PFSK-1 (cell line): ENCODE measurements around the gene COLEC12.

Experiments used
- FOXP2 ChIP-seq: optimal IDR thresholded peaks from 2 replicates; pipeline ENCODE3; 2011; ENCODE audit warnings: borderline replicate concordance, control low read depth, inconsistent platforms; ENCODE audit not compliant: insufficient read depth; ENCODE audit errors: extremely low read length, extremely low read depth
- POLR2AphosphoS5 ChIP-seq: IDR thresholded peaks from 2 replicates; pipeline ENCODE4 v1.6.1; 2012; ENCODE audit warnings: low read depth, mild to moderate bottlenecking, control low read depth, low read length, moderate library complexity
- SIN3A ChIP-seq: IDR thresholded peaks from 2 replicates; pipeline ENCODE4 v1.6.1; 2012; ENCODE audit warnings: mild to moderate bottlenecking, low read length, moderate library complexity, borderline replicate concordance; ENCODE audit not compliant: insufficient read depth
- TAF1 ChIP-seq: IDR thresholded peaks from 2 replicates; pipeline ENCODE4 v1.6.1; 2012; ENCODE audit warnings: low read length, control low read depth, borderline replicate concordance; ENCODE audit not compliant: insufficient read depth
- TF ChIP-seq, protein P1 (sequence below), 2 experiments: IDR thresholded peaks; 2 replicates each; pipeline versions ENCODE4 v1.6.1 to v1.8.0; 2011 to 2012; ENCODE audit warnings: low read depth in 2 of 2, low read length in 2 of 2, control low read depth in 1 of 2, inconsistent platforms in 1 of 2, mild to moderate bottlenecking in 1 of 2, moderate library complexity in 1 of 2; ENCODE audit not compliant: insufficient read depth in 1 of 2

The COLEC12 gene

DNA sequence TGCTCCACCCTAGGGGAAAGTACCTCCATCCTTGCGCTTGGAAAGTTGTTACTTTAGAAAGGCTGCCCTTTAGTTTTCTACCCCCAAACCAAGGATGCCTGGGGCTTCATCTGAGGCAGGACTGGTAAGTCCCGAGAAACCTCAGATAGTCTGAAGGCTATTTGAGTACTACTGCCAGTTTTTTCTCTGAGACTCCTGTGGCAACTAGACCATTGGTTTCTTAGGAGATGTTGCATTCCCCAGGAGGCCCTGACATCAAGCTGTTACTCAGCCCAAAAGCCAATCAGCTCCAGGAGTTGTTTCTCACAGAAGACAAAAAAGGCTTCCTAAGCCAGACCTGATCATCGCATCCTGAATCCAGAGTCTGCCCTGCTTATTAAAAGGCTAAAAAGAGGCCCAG lies 67.2 kb downstream of the COLEC12 start:
- TF ChIP-seq POLR2AphosphoS5 = no peak
- TF ChIP-seq FOXP2 = no peak
- no peak for TF ChIP-seq SIN3A
- TF ChIP-seq, protein P1, sequence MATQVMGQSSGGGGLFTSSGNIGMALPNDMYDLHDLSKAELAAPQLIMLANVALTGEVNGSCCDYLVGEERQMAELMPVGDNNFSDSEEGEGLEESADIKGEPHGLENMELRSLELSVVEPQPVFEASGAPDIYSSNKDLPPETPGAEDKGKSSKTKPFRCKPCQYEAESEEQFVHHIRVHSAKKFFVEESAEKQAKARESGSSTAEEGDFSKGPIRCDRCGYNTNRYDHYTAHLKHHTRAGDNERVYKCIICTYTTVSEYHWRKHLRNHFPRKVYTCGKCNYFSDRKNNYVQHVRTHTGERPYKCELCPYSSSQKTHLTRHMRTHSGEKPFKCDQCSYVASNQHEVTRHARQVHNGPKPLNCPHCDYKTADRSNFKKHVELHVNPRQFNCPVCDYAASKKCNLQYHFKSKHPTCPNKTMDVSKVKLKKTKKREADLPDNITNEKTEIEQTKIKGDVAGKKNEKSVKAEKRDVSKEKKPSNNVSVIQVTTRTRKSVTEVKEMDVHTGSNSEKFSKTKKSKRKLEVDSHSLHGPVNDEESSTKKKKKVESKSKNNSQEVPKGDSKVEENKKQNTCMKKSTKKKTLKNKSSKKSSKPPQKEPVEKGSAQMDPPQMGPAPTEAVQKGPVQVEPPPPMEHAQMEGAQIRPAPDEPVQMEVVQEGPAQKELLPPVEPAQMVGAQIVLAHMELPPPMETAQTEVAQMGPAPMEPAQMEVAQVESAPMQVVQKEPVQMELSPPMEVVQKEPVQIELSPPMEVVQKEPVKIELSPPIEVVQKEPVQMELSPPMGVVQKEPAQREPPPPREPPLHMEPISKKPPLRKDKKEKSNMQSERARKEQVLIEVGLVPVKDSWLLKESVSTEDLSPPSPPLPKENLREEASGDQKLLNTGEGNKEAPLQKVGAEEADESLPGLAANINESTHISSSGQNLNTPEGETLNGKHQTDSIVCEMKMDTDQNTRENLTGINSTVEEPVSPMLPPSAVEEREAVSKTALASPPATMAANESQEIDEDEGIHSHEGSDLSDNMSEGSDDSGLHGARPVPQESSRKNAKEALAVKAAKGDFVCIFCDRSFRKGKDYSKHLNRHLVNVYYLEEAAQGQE (IDR thresholded peaks at IDR 0.05; ENCODE audit: insufficient read depth in 1 of 2, low read depth in 2 of 2, low read length in 2 of 2) = no peak
- TF ChIP-seq TAF1 = no peak

DNA sequence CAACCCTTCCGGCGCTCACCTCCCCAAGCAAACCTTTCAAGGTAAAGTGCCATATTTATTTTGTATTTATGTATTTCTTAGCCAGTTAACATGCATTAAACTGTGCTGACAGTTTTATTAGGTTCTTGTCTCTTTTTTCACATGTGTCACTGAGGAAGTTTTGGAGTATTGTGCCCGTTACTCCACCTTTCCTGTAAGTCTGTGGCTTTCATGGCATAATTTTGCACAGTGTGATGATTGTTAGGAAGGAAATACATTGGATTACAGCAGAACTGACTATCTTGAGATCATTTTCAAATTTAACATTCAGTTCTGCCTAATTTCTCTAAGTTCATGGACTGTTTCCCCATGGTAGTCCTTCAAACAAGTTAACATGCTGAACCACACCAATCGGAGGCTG lies 67.7 kb downstream of the COLEC12 start:
- TF ChIP-seq, protein P1 (IDR thresholded peaks at IDR 0.05; ENCODE audit: insufficient read depth in 1 of 2, low read depth in 2 of 2, low read length in 2 of 2) = no peak
- TF ChIP-seq SIN3A (no peak), POLR2AphosphoS5 (no peak), FOXP2 (no peak), TAF1 (no peak)

DNA sequence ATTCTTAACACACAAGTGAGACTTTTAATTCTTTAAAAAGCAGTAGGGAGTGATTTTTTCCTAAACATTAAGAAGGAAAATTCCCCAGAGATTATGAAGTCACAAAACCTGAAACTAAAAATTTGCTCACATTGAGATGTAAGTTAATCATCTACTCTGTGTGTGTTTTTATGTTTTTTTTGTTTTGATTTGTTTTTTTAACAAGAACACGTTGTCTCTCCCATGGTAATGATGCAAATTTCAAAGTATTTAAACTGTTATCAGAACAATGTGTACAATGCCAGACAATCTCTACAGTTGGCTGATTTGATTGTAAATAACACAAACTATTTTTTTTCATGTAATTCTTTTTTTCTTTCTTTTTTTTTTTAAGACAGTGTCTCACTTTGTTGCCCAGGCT lies 71.5 kb downstream of the COLEC12 start:
- no peak for TF ChIP-seq POLR2AphosphoS5
- no peak for TF ChIP-seq SIN3A
- TF ChIP-seq FOXP2 = no peak
- no peak for TF ChIP-seq TAF1
- TF ChIP-seq, protein P1 (IDR thresholded peaks at IDR 0.05; ENCODE audit: insufficient read depth in 1 of 2, low read depth in 2 of 2, low read length in 2 of 2) = no peak

- TF ChIP-seq POLR2AphosphoS5 = no peak
- TF ChIP-seq, protein P1 (IDR thresholded peaks at IDR 0.05; ENCODE audit: insufficient read depth in 1 of 2, low read depth in 2 of 2, low read length in 2 of 2) = no peak
- TF ChIP-seq SIN3A = no peak
- no peak for TF ChIP-seq FOXP2
- no peak for TF ChIP-seq TAF1
These were observed 73.5 kb downstream of the COLEC12 start for GRCh38 chr18:427005-427404.
